ENCODE measurements around the gene RAMACL.
"Not testable (repeated sequence)": the region's sequence is repeated elsewhere in the genome, so short reads cannot be mapped to it uniquely, and the experiment has no call there.

RAMACL gene

GRCh38 chr6:166584155-166584554, 2.3 kb downstream of the RAMACL start:
- Histone ChIP-seq H3K27me3 (replicated peaks) (no peaks in the 10 kb centered on the region), H3K4me3 (ENCODE audit: low read depth, low read length) (no peak overlapping the region), H3K36me3 (replicated peaks) (no peaks in the 10 kb centered on the region), H3K27ac (no peak overlapping the region)
- in situ Hi-C loops (cut with HindIII; ENCODE audit: low pct_ligation_motif_present, low sequenced_read_pairs) = no loop called here
- no peak for TF ChIP-seq CTCF (IDR thresholded peaks at IDR 0.05; ENCODE audit: low read depth, low read length, missing control alignments)
- DNase-seq = no peak

- Histone ChIP-seq H3K36me3 (replicated peaks) (no peaks in the 10 kb centered on the region), H3K4me3 (ENCODE audit: low read depth, low read length) (no peak overlapping the region)
Measured at GRCh38 chr6:166583230-166583965, 3.1 kb downstream of the RAMACL start.

GRCh38 chr6:166582258-166582657, 4.2 kb downstream of the RAMACL start:
- TF ChIP-seq CTCF (IDR thresholded peaks at IDR 0.05; ENCODE audit: low read depth, low read length, missing control alignments) = no peak
- Histone ChIP-seq H3K36me3 (replicated peaks) (no peaks in the 10 kb centered on the region), H3K27me3 (replicated peaks) (no peaks in the 10 kb centered on the region), H3K27ac (no peak overlapping the region), H3K4me3 (ENCODE audit: low read depth, low read length) (no peak overlapping the region)
- DNase-seq = no peak
- in situ Hi-C loops (cut with HindIII; ENCODE audit: low pct_ligation_motif_present, low sequenced_read_pairs) = no loop called here

More at GRCh38 chr6:166583230-166583965, 3.1 kb downstream of the RAMACL start:
- Histone ChIP-seq H3K27me3 (replicated peaks) (no peaks in the 10 kb centered on the region), H3K27ac (no peak overlapping the region)
- no peak for DNase-seq
- TF ChIP-seq CTCF (IDR thresholded peaks at IDR 0.05; ENCODE audit: low read depth, low read length, missing control alignments) = no peak
- in situ Hi-C loops (cut with HindIII; ENCODE audit: low pct_ligation_motif_present, low sequenced_read_pairs) = no loop called here

- H3K27ac ChIP-seq; DNase-seq; in situ Hi-C loops (cut with HindIII; ENCODE audit: low pct_ligation_motif_present, low sequenced_read_pairs); H3K27me3 ChIP-seq (replicated peaks); H3K4me3 ChIP-seq (ENCODE audit: low read depth, low read length); H3K36me3 ChIP-seq (replicated peaks): not testable (repeated sequence)
Measured at GRCh38 chr6:166581801-166582200, 4.7 kb downstream of the RAMACL start.

- no peak for TF ChIP-seq CTCF (IDR thresholded peaks at IDR 0.05; ENCODE audit: low read depth, low read length, missing control alignments)
- no peaks in the 10 kb centered on the region for H3K27me3 ChIP-seq (replicated peaks)
- H3K27ac ChIP-seq = no peak overlapping the region
- in situ Hi-C loops (cut with HindIII; ENCODE audit: low pct_ligation_motif_present, low sequenced_read_pairs) = no loop called here
- no peaks in the 10 kb centered on the region for H3K36me3 ChIP-seq (replicated peaks)
- DNase-seq = no peak
- no peak overlapping the region for H3K4me3 ChIP-seq (ENCODE audit: low read depth, low read length)
Measured at GRCh38 chr6:166581091-166581511, 5.4 kb downstream of the RAMACL start.

- in situ Hi-C loops (cut with HindIII; ENCODE audit: low pct_ligation_motif_present, low sequenced_read_pairs) = no loop called here
Measured at GRCh38 chr6:166580076-166581050, 6.1 kb downstream of the RAMACL start.

More at GRCh38 chr6:166580076-166581050, 6.1 kb downstream of the RAMACL start:
- TF ChIP-seq CTCF (IDR thresholded peaks at IDR 0.05; ENCODE audit: low read depth, low read length, missing control alignments) = no peak
- H3K27ac ChIP-seq = no peak overlapping the region
- no peak for DNase-seq
- no peak overlapping the region for H3K4me3 ChIP-seq (ENCODE audit: low read depth, low read length)
- no peaks in the 10 kb centered on the region for H3K27me3 ChIP-seq (replicated peaks)
- no peaks in the 10 kb centered on the region for H3K36me3 ChIP-seq (replicated peaks)

Measured in brain microvascular endothelial cell (primary cell).